ENCODE results near the gene PLCL2. TPM values are rescaled to one million over a fixed set of nuclear protein-coding genes. Genes with fewer than 3 reads are reported as not detected.

Gene PLCL2
- total RNA-seq, 2 donors from 2014 or later: 5.3 to 14.5 TPM

GRCh38 chr3:17118771-17119170 is 234.0 kb downstream of the PLCL2 start:
- Histone ChIP-seq H3K4me3 (no peak overlapping the region), H3K4me1 (replicated peaks) (no peaks in the 10 kb centered on the region), H3K9me3 (no peaks in the 10 kb centered on the region), H3K36me3 (no peaks in the 10 kb centered on the region), H3K27me3 (replicated peaks; ENCODE audit: insufficient read depth) (no peaks in the 10 kb centered on the region), H3K27ac (no peak overlapping the region)
- DNase-seq (ENCODE audit: low spot score): no peak
- TF ChIP-seq POLR2AphosphoS5 (IDR thresholded peaks at IDR 0.05) (no peak), POLR2A (IDR thresholded peaks at IDR 0.05) (no peak)
- TF ChIP-seq, protein P1, sequence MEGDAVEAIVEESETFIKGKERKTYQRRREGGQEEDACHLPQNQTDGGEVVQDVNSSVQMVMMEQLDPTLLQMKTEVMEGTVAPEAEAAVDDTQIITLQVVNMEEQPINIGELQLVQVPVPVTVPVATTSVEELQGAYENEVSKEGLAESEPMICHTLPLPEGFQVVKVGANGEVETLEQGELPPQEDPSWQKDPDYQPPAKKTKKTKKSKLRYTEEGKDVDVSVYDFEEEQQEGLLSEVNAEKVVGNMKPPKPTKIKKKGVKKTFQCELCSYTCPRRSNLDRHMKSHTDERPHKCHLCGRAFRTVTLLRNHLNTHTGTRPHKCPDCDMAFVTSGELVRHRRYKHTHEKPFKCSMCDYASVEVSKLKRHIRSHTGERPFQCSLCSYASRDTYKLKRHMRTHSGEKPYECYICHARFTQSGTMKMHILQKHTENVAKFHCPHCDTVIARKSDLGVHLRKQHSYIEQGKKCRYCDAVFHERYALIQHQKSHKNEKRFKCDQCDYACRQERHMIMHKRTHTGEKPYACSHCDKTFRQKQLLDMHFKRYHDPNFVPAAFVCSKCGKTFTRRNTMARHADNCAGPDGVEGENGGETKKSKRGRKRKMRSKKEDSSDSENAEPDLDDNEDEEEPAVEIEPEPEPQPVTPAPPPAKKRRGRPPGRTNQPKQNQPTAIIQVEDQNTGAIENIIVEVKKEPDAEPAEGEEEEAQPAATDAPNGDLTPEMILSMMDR (IDR thresholded peaks at IDR 0.05): no peak
- WGBS: 96% methylated on average over 6 of the region's 6 CpGs
- intact Hi-C loops (cut with DNase I): no loop called here

DNA sequence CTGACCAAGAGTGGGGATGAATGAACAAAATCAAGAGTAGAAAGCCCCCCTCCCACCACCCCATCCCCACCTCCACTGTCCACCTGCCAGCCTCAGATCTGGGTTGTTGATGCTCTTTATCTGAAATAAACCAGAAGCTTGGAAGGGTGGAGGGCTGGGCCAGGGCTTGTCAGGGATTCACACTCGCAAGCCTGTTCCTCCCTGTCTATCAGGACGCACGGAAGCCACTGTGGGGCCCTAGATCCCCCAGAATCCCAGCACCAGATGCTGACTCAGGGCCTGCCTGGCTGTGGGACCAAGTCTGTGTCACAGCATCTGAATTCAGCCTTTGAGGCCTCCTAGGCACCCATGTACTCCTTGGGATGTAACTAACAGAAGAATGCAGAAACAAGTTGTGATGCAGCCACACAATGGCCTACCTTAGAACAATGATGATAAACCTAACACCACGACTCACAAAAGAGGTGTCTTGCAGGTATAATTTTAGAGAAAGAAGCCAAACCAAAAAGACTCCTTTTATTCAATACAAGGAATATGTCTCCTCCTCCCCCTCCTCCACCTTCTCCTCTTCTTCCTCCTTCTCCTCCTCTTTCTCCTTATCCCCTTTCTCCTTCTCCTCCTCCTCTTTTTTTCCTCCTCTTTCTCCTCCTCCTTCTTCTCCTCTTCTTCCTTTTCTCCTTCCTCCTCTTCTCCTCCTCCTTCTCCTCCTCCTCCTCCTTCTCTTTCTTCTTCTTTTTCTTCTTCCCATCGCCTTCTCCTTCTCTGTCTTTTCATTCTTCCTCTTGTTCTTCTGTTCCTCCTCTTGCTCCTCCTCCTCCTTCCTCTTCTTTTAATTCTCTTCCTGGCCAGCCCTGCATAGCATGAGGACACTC is 234.7 kb downstream of the PLCL2 start:
- no peaks in the 10 kb centered on the region for H3K27me3 ChIP-seq (replicated peaks; ENCODE audit: insufficient read depth)
- TF ChIP-seq, protein P1 (IDR thresholded peaks at IDR 0.05): no peak
- no peak for TF ChIP-seq POLR2A (IDR thresholded peaks at IDR 0.05)
- no peak for TF ChIP-seq POLR2AphosphoS5 (IDR thresholded peaks at IDR 0.05)
- H3K9me3 ChIP-seq: no peaks in the 10 kb centered on the region
- no peak for DNase-seq (ENCODE audit: low spot score)
- H3K27ac ChIP-seq: no peak overlapping the region
- 74% methylated on average over 5 of the region's 5 CpGs for WGBS
- no peaks in the 10 kb centered on the region for H3K36me3 ChIP-seq
- H3K4me1 ChIP-seq (replicated peaks): no peaks in the 10 kb centered on the region
- H3K4me3 ChIP-seq: no peak overlapping the region
- intact Hi-C loops (cut with DNase I): no loop called here

GRCh38 chr3:17120115-17120514 is 235.4 kb downstream of the PLCL2 start:
- TF ChIP-seq, protein P1 (IDR thresholded peaks at IDR 0.05): no peak
- no peak for TF ChIP-seq POLR2A (IDR thresholded peaks at IDR 0.05)
- no peak for TF ChIP-seq POLR2AphosphoS5 (IDR thresholded peaks at IDR 0.05)
- Histone ChIP-seq H3K9me3 (no peaks in the 10 kb centered on the region), H3K4me1 (replicated peaks) (no peaks in the 10 kb centered on the region), H3K4me3 (no peak overlapping the region), H3K36me3 (no peaks in the 10 kb centered on the region), H3K27ac (no peak overlapping the region), H3K27me3 (replicated peaks; ENCODE audit: insufficient read depth) (no peaks in the 10 kb centered on the region)
- WGBS: 88% methylated on average over 4 of the region's 4 CpGs
- no peak for DNase-seq (ENCODE audit: low spot score)
- intact Hi-C loops (cut with DNase I): no loop called here

DNA sequence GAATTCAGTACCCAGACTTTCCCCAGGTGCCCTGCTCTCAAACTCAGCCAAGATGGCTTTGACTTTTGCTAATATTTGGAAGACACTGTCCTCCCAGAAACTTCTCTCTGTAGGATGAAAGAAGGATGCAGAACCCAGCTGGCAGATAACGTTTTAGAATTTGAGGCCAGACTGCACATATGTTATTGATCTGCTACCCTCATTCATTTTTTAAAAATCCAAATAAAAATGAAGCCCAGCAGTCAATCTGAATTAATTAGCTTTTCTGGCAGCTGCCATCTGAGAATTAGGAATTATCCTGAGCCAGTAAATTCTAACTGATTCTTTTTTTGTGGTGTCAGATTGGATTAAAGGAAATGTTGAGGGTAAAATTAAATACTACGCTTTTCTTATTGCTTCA is 236.6 kb downstream of the PLCL2 start:
- WGBS: 82% methylated on average over 2 of the region's 2 CpGs

More for the DNA sequence above, 236.6 kb downstream of the PLCL2 start:
- Histone ChIP-seq H3K36me3 (no peaks in the 10 kb centered on the region), H3K9me3 (no peaks in the 10 kb centered on the region), H3K4me1 (replicated peaks) (no peaks in the 10 kb centered on the region), H3K4me3 (no peak overlapping the region), H3K27ac (no peak overlapping the region), H3K27me3 (replicated peaks; ENCODE audit: insufficient read depth) (no peaks in the 10 kb centered on the region)
- intact Hi-C loops (cut with DNase I): no loop called here
- no peak for DNase-seq (ENCODE audit: low spot score)
- TF ChIP-seq POLR2AphosphoS5 (IDR thresholded peaks at IDR 0.05) (no peak), POLR2A (IDR thresholded peaks at IDR 0.05) (no peak)
- TF ChIP-seq, protein P1 (IDR thresholded peaks at IDR 0.05): no peak

Data from prostate gland (tissue), 2 donors.